Activated T-cell treated with anti-CD3 and anti-CD28 coated beads, Interleukin-2, amount 50 U/mL, for 72 hours (primary cell): ENCODE data around the gene ERGIC1. TPM values are rescaled to one million over a fixed set of nuclear protein-coding genes. Genes with fewer than 3 reads are reported as not detected.
"Not testable (repeated sequence)": the region's sequence is repeated elsewhere in the genome, so short reads cannot be mapped to it uniquely, and the experiment has no call there.

ENCODE experiments used
- ATAC-seq, 2 donors: fragments of 150-1000 bp; cut with Tn5 transposase; replicated peaks in 1 of 2; 2 replicates each; pipeline ENCODE4 v1.10.0; 2021; ENCODE audit warnings: moderate library complexity in 2 of 2, mild to moderate bottlenecking in 1 of 2
- DNase-seq, 2 donors: peaks; one replicate each; pipeline ENCODE4 v3.0.0; 2021 to 2022; ENCODE audit warnings: mixed read lengths in 1 of 2
- H3K27ac Mint-ChIP-seq: one replicate; pipeline ENCODE4 v1.8.0; 2022; ENCODE audit warnings: mild to moderate bottlenecking, moderate library complexity, mixed read lengths
- H3K27me3 Mint-ChIP-seq: one replicate; pipeline ENCODE4 v1.8.0; 2022; ENCODE audit warnings: low read depth, mixed read lengths
- H3K36me3 Mint-ChIP-seq, 2 donors: one replicate each; pipeline ENCODE4 v1.8.0; 2022; ENCODE audit warnings: mixed read lengths in 2 of 2, mild to moderate bottlenecking in 1 of 2; ENCODE audit not compliant: insufficient read depth in 2 of 2
- H3K4me1 Mint-ChIP-seq: one replicate; pipeline ENCODE4 v1.8.0; 2022; ENCODE audit warnings: low read depth, mixed read lengths
- H3K4me3 Mint-ChIP-seq, 2 donors: one replicate each; pipeline ENCODE4 v1.8.0; 2022; ENCODE audit warnings: mild to moderate bottlenecking in 2 of 2, mixed read lengths in 2 of 2, moderate library complexity in 2 of 2
- H3K9me3 Mint-ChIP-seq, 2 donors: one replicate each; pipeline ENCODE4 v1.8.0; 2022; ENCODE audit warnings: mixed read lengths in 2 of 2
- total RNA-seq, 2 donors: library from RNA; stranded (reverse); gene quantifications; one replicate each; pipeline ENCODE4 v1.2.3, GENCODE V29; 2022

ERGIC1 gene
- total RNA-seq, 2 donors from 2014 or later = 66.3 to 69.3 TPM

- Mint-ChIP-seq H3K9me3 (no peaks in the 10 kb centered on the region), H3K4me1 (peaks cover 46% of the 10 kb centered on the region), H3K27me3 (no peaks in the 10 kb centered on the region), H3K36me3 (no peaks in the 10 kb centered on the region), H3K27ac (peak overlapping the region; percentile 63), H3K4me3 (peak overlapping the region; percentile 53 to 76)
- ATAC-seq (no peak), DNase-seq (no peak)
Observed at GRCh38 chr5:172838151-172838875, 4.3 kb downstream of the ERGIC1 start.

GRCh38 chr5:172839669-172840431, 5.8 kb downstream of the ERGIC1 start:
- DNase-seq (no peak), ATAC-seq (no peak)
- no peaks in the 10 kb centered on the region for H3K27me3 Mint-ChIP-seq
- no peaks in the 10 kb centered on the region for H3K9me3 Mint-ChIP-seq
- H3K4me3 Mint-ChIP-seq = no peak overlapping the region
- H3K36me3 Mint-ChIP-seq = no peaks in the 10 kb centered on the region
- H3K4me1 Mint-ChIP-seq = peaks cover 43% of the 10 kb centered on the region
- H3K27ac Mint-ChIP-seq = no peak overlapping the region

GRCh38 chr5:172840432-172841154, 6.5 kb downstream of the ERGIC1 start:
- Mint-ChIP-seq H3K27me3 (no peaks in the 10 kb centered on the region), H3K9me3 (no peaks in the 10 kb centered on the region), H3K4me3 (no peak overlapping the region), H3K27ac (no peak overlapping the region), H3K4me1 (peaks cover 37% of the 10 kb centered on the region), H3K36me3 (no peaks in the 10 kb centered on the region)
- ATAC-seq (no peak), DNase-seq (no peak)

- Mint-ChIP-seq H3K36me3 (no peaks in the 10 kb centered on the region), H3K9me3 (no peaks in the 10 kb centered on the region), H3K4me1 (peaks cover 31% of the 10 kb centered on the region), H3K27me3 (no peaks in the 10 kb centered on the region), H3K4me3 (no peak overlapping the region), H3K27ac (no peak overlapping the region)
- DNase-seq (no peak), ATAC-seq (no peak)
Observed at GRCh38 chr5:172841256-172841655, 7.2 kb downstream of the ERGIC1 start.

- H3K36me3 Mint-ChIP-seq = no peaks in the 10 kb centered on the region
- DNase-seq (no peak), ATAC-seq (no peak)
- no peak overlapping the region for H3K27ac Mint-ChIP-seq
- no peaks in the 10 kb centered on the region for H3K27me3 Mint-ChIP-seq
- peaks cover 22% of the 10 kb centered on the region for H3K4me1 Mint-ChIP-seq
- no peak overlapping the region for H3K4me3 Mint-ChIP-seq
- no peaks in the 10 kb centered on the region for H3K9me3 Mint-ChIP-seq
Observed at GRCh38 chr5:172843825-172844576, 9.9 kb downstream of the ERGIC1 start.

- H3K27ac Mint-ChIP-seq = no peak overlapping the region
- ATAC-seq = no peak
Observed at GRCh38 chr5:172844577-172844838, 10.5 kb downstream of the ERGIC1 start.

GRCh38 chr5:172845154-172845553, 11.1 kb downstream of the ERGIC1 start:
- DNase-seq = no peak
- H3K27me3 Mint-ChIP-seq = no peaks in the 10 kb centered on the region
- H3K9me3 Mint-ChIP-seq = no peaks in the 10 kb centered on the region
- no peaks in the 10 kb centered on the region for H3K36me3 Mint-ChIP-seq
- peaks cover 26% of the 10 kb centered on the region for H3K4me1 Mint-ChIP-seq
- H3K4me3 Mint-ChIP-seq = no peak overlapping the region
- no peak for ATAC-seq
- H3K27ac Mint-ChIP-seq = no peak overlapping the region

More at GRCh38 chr5:172844577-172844838, 10.5 kb downstream of the ERGIC1 start:
- Mint-ChIP-seq H3K4me1 (peaks cover 26% of the 10 kb centered on the region), H3K9me3 (no peaks in the 10 kb centered on the region), H3K36me3 (no peaks in the 10 kb centered on the region), H3K4me3 (no peak overlapping the region), H3K27me3 (no peaks in the 10 kb centered on the region)
- DNase-seq = no peak

- Mint-ChIP-seq H3K27ac (no peak overlapping the region), H3K9me3 (no peaks in the 10 kb centered on the region), H3K4me3 (no peak overlapping the region), H3K4me1 (peaks cover 26% of the 10 kb centered on the region), H3K36me3 (no peaks in the 10 kb centered on the region), H3K27me3 (no peaks in the 10 kb centered on the region)
- no peak for ATAC-seq
- DNase-seq = no peak
Observed at GRCh38 chr5:172845576-172845975, 11.5 kb downstream of the ERGIC1 start.

GRCh38 chr5:172846249-172846648, 12.2 kb downstream of the ERGIC1 start:
- Mint-ChIP-seq H3K4me1 (peaks cover 26% of the 10 kb centered on the region), H3K27ac (no peak overlapping the region)

GRCh38 chr5:172846677-172847076, 12.6 kb downstream of the ERGIC1 start:
- ATAC-seq = no peak
- Mint-ChIP-seq H3K4me1 (peaks cover 26% of the 10 kb centered on the region), H3K27ac (no peak overlapping the region)

More at GRCh38 chr5:172846249-172846648, 12.2 kb downstream of the ERGIC1 start:
- H3K27me3 Mint-ChIP-seq = no peaks in the 10 kb centered on the region
- H3K36me3 Mint-ChIP-seq = no peaks in the 10 kb centered on the region
- ATAC-seq (no peak), DNase-seq (no peak)
- no peak overlapping the region for H3K4me3 Mint-ChIP-seq
- no peaks in the 10 kb centered on the region for H3K9me3 Mint-ChIP-seq

GRCh38 chr5:172847584-172847983, 13.5 kb downstream of the ERGIC1 start:
- DNase-seq, H3K4me3 Mint-ChIP-seq, H3K36me3 Mint-ChIP-seq, ATAC-seq, H3K9me3 Mint-ChIP-seq, H3K27me3 Mint-ChIP-seq: not testable (repeated sequence)
- peaks cover 28% of the 10 kb centered on the region for H3K4me1 Mint-ChIP-seq
- H3K27ac Mint-ChIP-seq = peak overlapping the region; percentile 2

More at GRCh38 chr5:172846677-172847076, 12.6 kb downstream of the ERGIC1 start:
- Mint-ChIP-seq H3K36me3 (no peaks in the 10 kb centered on the region), H3K27me3 (no peaks in the 10 kb centered on the region), H3K4me3 (no peak overlapping the region), H3K9me3 (no peaks in the 10 kb centered on the region)
- DNase-seq = no peak

- H3K4me3 Mint-ChIP-seq = no peak overlapping the region
- H3K27me3 Mint-ChIP-seq = no peaks in the 10 kb centered on the region
Observed at GRCh38 chr5:172848419-172848818, 14.4 kb downstream of the ERGIC1 start.

More at GRCh38 chr5:172848419-172848818, 14.4 kb downstream of the ERGIC1 start:
- DNase-seq (no peak), ATAC-seq (no peak)
- no peaks in the 10 kb centered on the region for H3K36me3 Mint-ChIP-seq
- no peaks in the 10 kb centered on the region for H3K9me3 Mint-ChIP-seq
- H3K27ac Mint-ChIP-seq = no peak overlapping the region
- peaks cover 33% of the 10 kb centered on the region for H3K4me1 Mint-ChIP-seq
